ENCODE results near the gene TMEM107. TPM values are rescaled to one million over a fixed set of nuclear protein-coding genes. Genes with fewer than 3 reads are reported as not detected.

The TMEM107 gene
- total RNA-seq, 1 experiment from 2014 or later, result 17.2 TPM

DNA sequence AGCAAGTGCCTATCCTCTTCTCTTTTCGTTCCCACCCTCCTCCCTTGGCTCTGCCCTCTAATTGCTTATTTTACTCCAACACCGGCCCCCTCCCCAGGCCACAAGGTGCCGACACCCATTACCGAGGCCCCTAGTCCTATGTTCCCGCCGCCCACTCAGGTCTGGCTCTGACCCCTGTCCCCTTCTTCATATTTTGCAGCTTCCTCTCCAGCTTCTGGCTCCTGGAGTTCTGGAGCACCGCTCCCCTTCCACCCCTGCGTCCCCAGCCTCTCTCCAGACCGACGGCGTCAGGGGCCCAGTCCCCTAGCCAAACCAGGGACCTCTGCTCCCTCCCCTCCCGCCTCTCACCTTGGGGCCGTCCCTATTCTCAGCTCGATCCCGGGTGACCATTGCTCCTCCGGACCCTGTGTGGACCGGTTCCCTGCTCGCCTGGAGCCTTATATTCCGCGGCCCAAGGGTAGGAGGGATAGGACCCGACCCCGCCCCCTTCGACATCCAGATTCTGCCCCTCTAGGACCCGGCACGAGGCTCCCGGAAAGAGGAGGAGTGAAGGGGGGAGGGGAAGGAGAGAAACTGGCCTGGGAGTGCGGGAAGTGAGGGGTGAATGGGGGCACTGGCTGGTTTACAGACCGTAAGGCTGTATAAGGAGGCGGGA, 52.4 kb downstream of the TMEM107 start, which contains the start of gene HES7 (continued):
- TF ChIP-seq, protein P1, sequence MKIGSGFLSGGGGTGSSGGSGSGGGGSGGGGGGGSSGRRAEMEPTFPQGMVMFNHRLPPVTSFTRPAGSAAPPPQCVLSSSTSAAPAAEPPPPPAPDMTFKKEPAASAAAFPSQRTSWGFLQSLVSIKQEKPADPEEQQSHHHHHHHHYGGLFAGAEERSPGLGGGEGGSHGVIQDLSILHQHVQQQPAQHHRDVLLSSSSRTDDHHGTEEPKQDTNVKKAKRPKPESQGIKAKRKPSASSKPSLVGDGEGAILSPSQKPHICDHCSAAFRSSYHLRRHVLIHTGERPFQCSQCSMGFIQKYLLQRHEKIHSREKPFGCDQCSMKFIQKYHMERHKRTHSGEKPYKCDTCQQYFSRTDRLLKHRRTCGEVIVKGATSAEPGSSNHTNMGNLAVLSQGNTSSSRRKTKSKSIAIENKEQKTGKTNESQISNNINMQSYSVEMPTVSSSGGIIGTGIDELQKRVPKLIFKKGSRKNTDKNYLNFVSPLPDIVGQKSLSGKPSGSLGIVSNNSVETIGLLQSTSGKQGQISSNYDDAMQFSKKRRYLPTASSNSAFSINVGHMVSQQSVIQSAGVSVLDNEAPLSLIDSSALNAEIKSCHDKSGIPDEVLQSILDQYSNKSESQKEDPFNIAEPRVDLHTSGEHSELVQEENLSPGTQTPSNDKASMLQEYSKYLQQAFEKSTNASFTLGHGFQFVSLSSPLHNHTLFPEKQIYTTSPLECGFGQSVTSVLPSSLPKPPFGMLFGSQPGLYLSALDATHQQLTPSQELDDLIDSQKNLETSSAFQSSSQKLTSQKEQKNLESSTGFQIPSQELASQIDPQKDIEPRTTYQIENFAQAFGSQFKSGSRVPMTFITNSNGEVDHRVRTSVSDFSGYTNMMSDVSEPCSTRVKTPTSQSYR (CRISPR knock-in tag; IDR thresholded peaks at IDR 0.05), result peak; percentile 53; the same call in 1 of the 2 replicates
- TF ChIP-seq OVOL2 (CRISPR knock-in tag; IDR thresholded peaks at IDR 0.05; ENCODE audit: borderline replicate concordance), result no peak
- no peak for TF ChIP-seq MXD4 (CRISPR knock-in tag; IDR thresholded peaks at IDR 0.05; ENCODE audit: borderline replicate concordance)
- TF ChIP-seq GRHL2 (CRISPR knock-in tag; IDR thresholded peaks at IDR 0.05; ENCODE audit: insufficient replicate concordance, severe bottlenecking), result no peak
- no peak for TF ChIP-seq ZBTB21 (CRISPR knock-in tag; IDR thresholded peaks at IDR 0.05; ENCODE audit: borderline replicate concordance)
- TF ChIP-seq NR2C2 (CRISPR knock-in tag; IDR thresholded peaks at IDR 0.05), result no peak
- TF ChIP-seq, protein P2, sequence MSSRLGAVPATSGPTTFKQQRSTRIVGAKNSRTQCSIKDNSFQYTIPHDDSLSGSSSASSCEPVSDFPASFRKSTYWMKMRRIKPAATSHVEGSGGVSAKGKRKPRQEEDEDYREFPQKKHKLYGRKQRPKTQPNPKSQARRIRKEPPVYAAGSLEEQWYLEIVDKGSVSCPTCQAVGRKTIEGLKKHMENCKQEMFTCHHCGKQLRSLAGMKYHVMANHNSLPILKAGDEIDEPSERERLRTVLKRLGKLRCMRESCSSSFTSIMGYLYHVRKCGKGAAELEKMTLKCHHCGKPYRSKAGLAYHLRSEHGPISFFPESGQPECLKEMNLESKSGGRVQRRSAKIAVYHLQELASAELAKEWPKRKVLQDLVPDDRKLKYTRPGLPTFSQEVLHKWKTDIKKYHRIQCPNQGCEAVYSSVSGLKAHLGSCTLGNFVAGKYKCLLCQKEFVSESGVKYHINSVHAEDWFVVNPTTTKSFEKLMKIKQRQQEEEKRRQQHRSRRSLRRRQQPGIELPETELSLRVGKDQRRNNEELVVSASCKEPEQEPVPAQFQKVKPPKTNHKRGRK (CRISPR knock-in tag; IDR thresholded peaks at IDR 0.05; ENCODE audit: borderline replicate concordance), result no peak
- TF ChIP-seq JUN (CRISPR knock-in tag; IDR thresholded peaks at IDR 0.05), result no peak
- TF ChIP-seq NFATC4 (CRISPR knock-in tag; IDR thresholded peaks at IDR 0.05), result no peak
- TF ChIP-seq, protein P3, sequence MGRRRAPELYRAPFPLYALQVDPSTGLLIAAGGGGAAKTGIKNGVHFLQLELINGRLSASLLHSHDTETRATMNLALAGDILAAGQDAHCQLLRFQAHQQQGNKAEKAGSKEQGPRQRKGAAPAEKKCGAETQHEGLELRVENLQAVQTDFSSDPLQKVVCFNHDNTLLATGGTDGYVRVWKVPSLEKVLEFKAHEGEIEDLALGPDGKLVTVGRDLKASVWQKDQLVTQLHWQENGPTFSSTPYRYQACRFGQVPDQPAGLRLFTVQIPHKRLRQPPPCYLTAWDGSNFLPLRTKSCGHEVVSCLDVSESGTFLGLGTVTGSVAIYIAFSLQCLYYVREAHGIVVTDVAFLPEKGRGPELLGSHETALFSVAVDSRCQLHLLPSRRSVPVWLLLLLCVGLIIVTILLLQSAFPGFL (CRISPR knock-in tag; IDR thresholded peaks at IDR 0.05; ENCODE audit: borderline replicate concordance), result no peak
- TF ChIP-seq FOXK1 (CRISPR knock-in tag; IDR thresholded peaks at IDR 0.05), result peak; percentile 41; the same call in 1 of the 2 replicates
- no peak for TF ChIP-seq NFE2L1 (CRISPR knock-in tag; IDR thresholded peaks at IDR 0.05)
- no peak for TF ChIP-seq GABPB1 (CRISPR knock-in tag; IDR thresholded peaks at IDR 0.05)
- no peak for TF ChIP-seq NFYB (CRISPR knock-in tag; conservative IDR thresholded peaks at IDR 0.05; ENCODE audit: low read depth)
- TF ChIP-seq JAZF1 (CRISPR knock-in tag; IDR thresholded peaks at IDR 0.05), result no peak
- TF ChIP-seq NR1H2 (CRISPR knock-in tag; IDR thresholded peaks at IDR 0.05), result no peak
- TF ChIP-seq NR3C1 (CRISPR knock-in tag; conservative IDR thresholded peaks at IDR 0.05; ENCODE audit: low read depth), result no peak
- no peak for TF ChIP-seq ZNF219 (CRISPR knock-in tag; IDR thresholded peaks at IDR 0.05; ENCODE audit: borderline replicate concordance)
- TF ChIP-seq, protein P4, sequence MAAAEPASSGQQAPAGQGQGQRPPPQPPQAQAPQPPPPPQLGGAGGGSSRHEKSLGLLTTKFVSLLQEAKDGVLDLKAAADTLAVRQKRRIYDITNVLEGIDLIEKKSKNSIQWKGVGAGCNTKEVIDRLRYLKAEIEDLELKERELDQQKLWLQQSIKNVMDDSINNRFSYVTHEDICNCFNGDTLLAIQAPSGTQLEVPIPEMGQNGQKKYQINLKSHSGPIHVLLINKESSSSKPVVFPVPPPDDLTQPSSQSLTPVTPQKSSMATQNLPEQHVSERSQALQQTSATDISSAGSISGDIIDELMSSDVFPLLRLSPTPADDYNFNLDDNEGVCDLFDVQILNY (CRISPR knock-in tag; IDR thresholded peaks at IDR 0.05), result no peak
- TF ChIP-seq, protein P5, sequence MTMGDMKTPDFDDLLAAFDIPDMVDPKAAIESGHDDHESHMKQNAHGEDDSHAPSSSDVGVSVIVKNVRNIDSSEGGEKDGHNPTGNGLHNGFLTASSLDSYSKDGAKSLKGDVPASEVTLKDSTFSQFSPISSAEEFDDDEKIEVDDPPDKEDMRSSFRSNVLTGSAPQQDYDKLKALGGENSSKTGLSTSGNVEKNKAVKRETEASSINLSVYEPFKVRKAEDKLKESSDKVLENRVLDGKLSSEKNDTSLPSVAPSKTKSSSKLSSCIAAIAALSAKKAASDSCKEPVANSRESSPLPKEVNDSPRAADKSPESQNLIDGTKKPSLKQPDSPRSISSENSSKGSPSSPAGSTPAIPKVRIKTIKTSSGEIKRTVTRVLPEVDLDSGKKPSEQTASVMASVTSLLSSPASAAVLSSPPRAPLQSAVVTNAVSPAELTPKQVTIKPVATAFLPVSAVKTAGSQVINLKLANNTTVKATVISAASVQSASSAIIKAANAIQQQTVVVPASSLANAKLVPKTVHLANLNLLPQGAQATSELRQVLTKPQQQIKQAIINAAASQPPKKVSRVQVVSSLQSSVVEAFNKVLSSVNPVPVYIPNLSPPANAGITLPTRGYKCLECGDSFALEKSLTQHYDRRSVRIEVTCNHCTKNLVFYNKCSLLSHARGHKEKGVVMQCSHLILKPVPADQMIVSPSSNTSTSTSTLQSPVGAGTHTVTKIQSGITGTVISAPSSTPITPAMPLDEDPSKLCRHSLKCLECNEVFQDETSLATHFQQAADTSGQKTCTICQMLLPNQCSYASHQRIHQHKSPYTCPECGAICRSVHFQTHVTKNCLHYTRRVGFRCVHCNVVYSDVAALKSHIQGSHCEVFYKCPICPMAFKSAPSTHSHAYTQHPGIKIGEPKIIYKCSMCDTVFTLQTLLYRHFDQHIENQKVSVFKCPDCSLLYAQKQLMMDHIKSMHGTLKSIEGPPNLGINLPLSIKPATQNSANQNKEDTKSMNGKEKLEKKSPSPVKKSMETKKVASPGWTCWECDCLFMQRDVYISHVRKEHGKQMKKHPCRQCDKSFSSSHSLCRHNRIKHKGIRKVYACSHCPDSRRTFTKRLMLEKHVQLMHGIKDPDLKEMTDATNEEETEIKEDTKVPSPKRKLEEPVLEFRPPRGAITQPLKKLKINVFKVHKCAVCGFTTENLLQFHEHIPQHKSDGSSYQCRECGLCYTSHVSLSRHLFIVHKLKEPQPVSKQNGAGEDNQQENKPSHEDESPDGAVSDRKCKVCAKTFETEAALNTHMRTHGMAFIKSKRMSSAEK (CRISPR knock-in tag; IDR thresholded peaks at IDR 0.05; ENCODE audit: borderline replicate concordance), result no peak
- TF ChIP-seq, protein P6, sequence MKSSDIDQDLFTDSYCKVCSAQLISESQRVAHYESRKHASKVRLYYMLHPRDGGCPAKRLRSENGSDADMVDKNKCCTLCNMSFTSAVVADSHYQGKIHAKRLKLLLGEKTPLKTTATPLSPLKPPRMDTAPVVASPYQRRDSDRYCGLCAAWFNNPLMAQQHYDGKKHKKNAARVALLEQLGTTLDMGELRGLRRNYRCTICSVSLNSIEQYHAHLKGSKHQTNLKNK (CRISPR knock-in tag; IDR thresholded peaks at IDR 0.05), result no peak
- TF ChIP-seq ZNF396 (CRISPR knock-in tag; IDR thresholded peaks at IDR 0.05; ENCODE audit: borderline replicate concordance), result no peak
- TF ChIP-seq ZNF423 (CRISPR knock-in tag; IDR thresholded peaks at IDR 0.05), result no peak
- no peak for TF ChIP-seq EMX1 (CRISPR knock-in tag; IDR thresholded peaks at IDR 0.05)
- TF ChIP-seq ZNF416 (CRISPR knock-in tag; IDR thresholded peaks at IDR 0.05), result no peak
- no peak for TF ChIP-seq GTF2I (CRISPR knock-in tag; conservative IDR thresholded peaks at IDR 0.05)
- TF ChIP-seq, protein P7, sequence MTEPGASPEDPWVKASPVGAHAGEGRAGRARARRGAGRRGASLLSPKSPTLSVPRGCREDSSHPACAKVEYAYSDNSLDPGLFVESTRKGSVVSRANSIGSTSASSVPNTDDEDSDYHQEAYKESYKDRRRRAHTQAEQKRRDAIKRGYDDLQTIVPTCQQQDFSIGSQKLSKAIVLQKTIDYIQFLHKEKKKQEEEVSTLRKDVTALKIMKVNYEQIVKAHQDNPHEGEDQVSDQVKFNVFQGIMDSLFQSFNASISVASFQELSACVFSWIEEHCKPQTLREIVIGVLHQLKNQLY (CRISPR knock-in tag; IDR thresholded peaks at IDR 0.05), result no peak
- no peak for TF ChIP-seq ZNF671 (CRISPR knock-in tag; IDR thresholded peaks at IDR 0.05)
- 0 out of 2 replicates have a peak, but pooled peaks have one; percentile 33 for TF ChIP-seq TP53 (CRISPR knock-in tag; IDR thresholded peaks at IDR 0.05)
- no peak for TF ChIP-seq HMGA2 (CRISPR knock-in tag; IDR thresholded peaks at IDR 0.05)

Measured in WTC11 (cell line).